GM12878 (cell line): Measurements from ENCODE around the gene SDF4. TPM values are rescaled to one million over a fixed set of nuclear protein-coding genes. Genes with fewer than 3 reads are reported as not detected.

Source experiments
- CBFB ChIP-seq: IDR thresholded peaks from 2 replicates; pipeline ENCODE4 v1.6.1; 2016; ENCODE audit warnings: antibody characterized with exemption, low read depth
- MEF2B ChIP-seq: fragments of 450-650 bp; IDR thresholded peaks from 2 replicates; pipeline ENCODE4 v1.6.1; 2018; ENCODE audit warnings: mild to moderate bottlenecking, moderate library complexity; ENCODE audit not compliant: partially characterized antibody, poor library complexity, severe bottlenecking
- MYB ChIP-seq: fragments of 150-350 bp; IDR thresholded peaks from 2 replicates; pipeline ENCODE4 v1.6.1; 2014; ENCODE audit warnings: mild to moderate bottlenecking, low read depth, low read length, borderline replicate concordance
- NFXL1 ChIP-seq: fragments of 450-650 bp; IDR thresholded peaks from 2 replicates; pipeline ENCODE4 v1.6.1; 2017; ENCODE audit warnings: antibody characterized with exemption, mild to moderate bottlenecking, borderline replicate concordance
- NFYB ChIP-seq: IDR thresholded peaks from 2 replicates; pipeline ENCODE4 v1.6.1; 2011; ENCODE audit warnings: low read depth, mild to moderate bottlenecking, low read length, improper control_type of control experiment, moderate library complexity; ENCODE audit not compliant: insufficient read depth
- NRF1 ChIP-seq: conservative IDR thresholded peaks from 2 replicates; pipeline ENCODE4 v1.6.1; 2011; ENCODE audit warnings: mild to moderate bottlenecking, low read depth, low read length, improper control_type of control experiment
- TCF3 ChIP-seq: IDR thresholded peaks from 2 replicates; pipeline ENCODE4 v1.6.1; 2012; ENCODE audit warnings: low read depth, mild to moderate bottlenecking, low read length, borderline replicate concordance; ENCODE audit not compliant: insufficient read depth
- ZNF217 ChIP-seq: fragments of 450-650 bp; IDR thresholded peaks from 2 replicates; pipeline ENCODE4 v1.6.1; 2017; ENCODE audit warnings: antibody characterized with exemption, mild to moderate bottlenecking
- polyA plus RNA-seq, 11 experiments: library from polyadenylated mRNA; depleted of rRNA in 4 of 11; unstranded in 6 of 11; stranded (reverse) in 5 of 11; fragments of >200 nt; fragmentation: Nextera tagmentation in 4 of 11; fragmentation: Illumina TruSeq in 1 of 11; extraction: Ambion mirVana in 4 of 11; extraction: Trizol in 1 of 11; gene quantifications; 1 replicate in 1 of 11; 2 replicates in 10 of 11; pipeline versions ENCODE4 v1.2.1 to v1.2.3, GENCODE V29; 2011 to 2016; ENCODE audit warnings: inconsistent platforms in 2 of 11, missing spikeins in 2 of 11, low read depth in 1 of 11
- total RNA-seq, 4 experiments: library from RNA; depleted of rRNA in 3 of 4; stranded (reverse); fragments of >200 nt in 3 of 4; fragmentation: Illumina TruSeq in 1 of 4; extraction: Trizol in 1 of 4; gene quantifications; 2 replicates each; pipeline versions ENCODE4 v1.2.1 to v1.2.3, GENCODE V29; 2013 to 2021
- TF ChIP-seq, protein P1 (sequence below): fragments of 450-650 bp; IDR thresholded peaks from 2 replicates; pipeline ENCODE4 v1.6.1; 2017; ENCODE audit warnings: antibody characterized with exemption, mild to moderate bottlenecking, moderate library complexity

The SDF4 gene
- total and polyA plus RNA-seq, 10 of the 15 experiments (the other 5 are each of a cell fraction or from before 2014, with no cell fraction given) = 0.44 to 97.2 (median 40.2) TPM

DNA sequence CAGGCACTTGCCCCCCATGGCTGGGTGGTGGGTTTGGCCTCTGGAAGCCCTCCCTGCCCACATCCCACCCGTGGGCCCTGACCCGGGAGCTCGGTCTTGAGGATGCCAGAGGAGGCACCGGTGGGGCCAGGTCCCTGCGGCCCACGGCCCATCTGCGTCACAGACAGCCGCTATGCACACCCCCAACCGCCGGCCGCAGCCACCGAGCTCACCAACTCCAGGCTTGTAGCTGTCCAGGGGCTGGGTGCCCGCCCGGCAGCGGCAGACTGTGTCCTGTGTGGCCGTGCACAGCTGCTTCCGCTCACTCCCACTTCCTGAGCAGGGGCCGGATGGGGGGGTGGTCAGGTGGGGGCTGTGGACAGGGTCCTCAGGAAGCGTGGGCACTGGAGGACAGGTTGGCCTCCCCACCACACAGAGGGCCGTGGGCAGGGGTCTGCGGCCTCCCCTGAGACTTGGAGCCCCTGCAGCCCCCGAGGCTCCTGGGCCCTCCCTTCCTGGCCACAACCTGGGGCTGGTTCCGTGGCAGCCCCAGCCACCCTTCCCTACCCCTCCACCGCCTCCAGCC, 18.9 kb downstream of the SDF4 start (continued):
- TF ChIP-seq NFXL1 (no peak), CBFB (no peak), NRF1 (no peak), ZNF217 (no peak), NFYB (no peak), TCF3 (0 out of 2 replicates have a peak, but pooled peaks have one; percentile 56), MYB (no peak), MEF2B (peak; percentile 50)
- TF ChIP-seq, protein P1, sequence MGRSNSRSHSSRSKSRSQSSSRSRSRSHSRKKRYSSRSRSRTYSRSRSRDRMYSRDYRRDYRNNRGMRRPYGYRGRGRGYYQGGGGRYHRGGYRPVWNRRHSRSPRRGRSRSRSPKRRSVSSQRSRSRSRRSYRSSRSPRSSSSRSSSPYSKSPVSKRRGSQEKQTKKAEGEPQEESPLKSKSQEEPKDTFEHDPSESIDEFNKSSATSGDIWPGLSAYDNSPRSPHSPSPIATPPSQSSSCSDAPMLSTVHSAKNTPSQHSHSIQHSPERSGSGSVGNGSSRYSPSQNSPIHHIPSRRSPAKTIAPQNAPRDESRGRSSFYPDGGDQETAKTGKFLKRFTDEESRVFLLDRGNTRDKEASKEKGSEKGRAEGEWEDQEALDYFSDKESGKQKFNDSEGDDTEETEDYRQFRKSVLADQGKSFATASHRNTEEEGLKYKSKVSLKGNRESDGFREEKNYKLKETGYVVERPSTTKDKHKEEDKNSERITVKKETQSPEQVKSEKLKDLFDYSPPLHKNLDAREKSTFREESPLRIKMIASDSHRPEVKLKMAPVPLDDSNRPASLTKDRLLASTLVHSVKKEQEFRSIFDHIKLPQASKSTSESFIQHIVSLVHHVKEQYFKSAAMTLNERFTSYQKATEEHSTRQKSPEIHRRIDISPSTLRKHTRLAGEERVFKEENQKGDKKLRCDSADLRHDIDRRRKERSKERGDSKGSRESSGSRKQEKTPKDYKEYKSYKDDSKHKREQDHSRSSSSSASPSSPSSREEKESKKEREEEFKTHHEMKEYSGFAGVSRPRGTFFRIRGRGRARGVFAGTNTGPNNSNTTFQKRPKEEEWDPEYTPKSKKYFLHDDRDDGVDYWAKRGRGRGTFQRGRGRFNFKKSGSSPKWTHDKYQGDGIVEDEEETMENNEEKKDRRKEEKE = no peak
- TF ChIP-seq, all 136 proteins: peak for 24
